Esophagus squamous epithelium (tissue), 4 donors: Measurements from ENCODE around the gene TNIP1.

ENCODE experiments used
- CTCF ChIP-seq, 6 experiments: fragments of 450-650 bp in 4 of 6; fragments of 200-600 bp in 2 of 6; sonication (generic) in 2 of 6; IDR thresholded peaks; one replicate each; pipeline ENCODE4 v1.5.1; 2016 to 2019; ENCODE audit warnings: antibody characterized with exemption in 6 of 6, mild to moderate bottlenecking in 4 of 6, moderate library complexity in 4 of 6
- POLR2A ChIP-seq, 4 donors: fragments of 450-650 bp; IDR thresholded peaks; one replicate each; pipeline ENCODE4 v1.6.1; 2017; ENCODE audit warnings: antibody characterized with exemption in 4 of 4, mild to moderate bottlenecking in 4 of 4, moderate library complexity in 3 of 4

DNA sequence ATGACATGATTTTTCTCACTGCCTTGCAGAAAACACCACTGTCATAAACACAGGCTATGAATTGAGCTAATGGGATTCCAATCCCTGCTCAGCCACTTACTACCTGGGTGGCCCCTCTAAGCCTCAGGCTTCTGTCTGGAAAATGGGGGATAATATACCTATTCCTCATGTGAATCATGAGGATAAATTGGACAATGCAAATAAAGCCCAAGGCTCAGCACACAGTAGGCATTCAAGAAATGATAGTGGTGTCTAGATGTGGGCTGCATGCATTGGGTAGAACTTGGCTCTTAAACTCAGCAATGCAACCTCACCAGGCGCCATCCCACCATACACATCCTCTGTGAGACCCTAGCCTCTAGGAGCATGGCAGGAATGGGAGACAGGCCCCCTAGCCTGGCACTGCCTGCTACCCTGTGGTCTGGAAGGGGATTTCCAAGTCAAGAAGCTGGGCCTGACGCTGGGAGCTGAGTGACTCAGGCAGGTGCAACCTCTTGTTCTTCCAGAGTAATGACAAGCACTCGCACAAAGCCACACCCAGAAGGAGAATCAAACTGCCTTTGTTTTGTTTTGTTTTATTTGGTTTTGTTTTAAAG, 2.3 kb upstream of the TNIP1 start:
- no peak for TF ChIP-seq CTCF (IDR thresholded peaks at IDR 0.05)
- no peak for TF ChIP-seq POLR2A (IDR thresholded peaks at IDR 0.05)
